ENCODE data around the gene LRRC61.

The LRRC61 gene

DNA sequence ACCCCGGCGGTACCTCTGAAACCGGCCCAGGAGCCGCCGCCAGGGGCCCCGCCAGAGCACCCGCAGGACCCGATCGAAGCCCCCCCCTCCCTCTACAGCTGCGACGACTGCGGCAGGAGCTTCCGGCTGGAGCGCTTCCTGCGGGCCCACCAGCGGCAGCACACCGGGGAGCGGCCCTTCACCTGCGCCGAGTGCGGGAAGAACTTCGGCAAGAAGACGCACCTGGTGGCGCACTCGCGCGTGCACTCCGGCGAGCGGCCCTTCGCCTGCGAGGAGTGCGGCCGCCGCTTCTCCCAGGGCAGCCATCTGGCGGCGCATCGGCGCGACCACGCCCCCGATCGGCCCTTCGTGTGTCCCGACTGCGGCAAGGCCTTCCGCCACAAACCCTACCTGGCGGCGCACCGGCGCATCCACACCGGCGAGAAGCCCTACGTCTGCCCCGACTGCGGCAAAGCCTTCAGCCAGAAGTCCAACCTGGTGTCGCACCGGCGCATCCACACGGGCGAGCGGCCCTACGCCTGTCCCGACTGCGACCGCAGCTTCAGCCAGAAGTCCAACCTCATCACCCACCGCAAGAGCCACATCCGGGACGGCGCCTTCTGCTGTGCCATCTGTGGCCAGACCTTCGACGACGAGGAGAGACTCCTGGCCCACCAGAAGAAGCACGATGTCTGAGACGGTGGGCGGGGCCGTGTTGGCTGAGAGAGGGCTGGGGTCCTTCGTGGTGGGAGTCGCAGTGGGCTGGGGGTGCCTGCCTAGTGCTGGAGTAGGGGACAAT, 49.3 kb downstream of the LRRC61 start:
- DNase-seq = no peak

DNA sequence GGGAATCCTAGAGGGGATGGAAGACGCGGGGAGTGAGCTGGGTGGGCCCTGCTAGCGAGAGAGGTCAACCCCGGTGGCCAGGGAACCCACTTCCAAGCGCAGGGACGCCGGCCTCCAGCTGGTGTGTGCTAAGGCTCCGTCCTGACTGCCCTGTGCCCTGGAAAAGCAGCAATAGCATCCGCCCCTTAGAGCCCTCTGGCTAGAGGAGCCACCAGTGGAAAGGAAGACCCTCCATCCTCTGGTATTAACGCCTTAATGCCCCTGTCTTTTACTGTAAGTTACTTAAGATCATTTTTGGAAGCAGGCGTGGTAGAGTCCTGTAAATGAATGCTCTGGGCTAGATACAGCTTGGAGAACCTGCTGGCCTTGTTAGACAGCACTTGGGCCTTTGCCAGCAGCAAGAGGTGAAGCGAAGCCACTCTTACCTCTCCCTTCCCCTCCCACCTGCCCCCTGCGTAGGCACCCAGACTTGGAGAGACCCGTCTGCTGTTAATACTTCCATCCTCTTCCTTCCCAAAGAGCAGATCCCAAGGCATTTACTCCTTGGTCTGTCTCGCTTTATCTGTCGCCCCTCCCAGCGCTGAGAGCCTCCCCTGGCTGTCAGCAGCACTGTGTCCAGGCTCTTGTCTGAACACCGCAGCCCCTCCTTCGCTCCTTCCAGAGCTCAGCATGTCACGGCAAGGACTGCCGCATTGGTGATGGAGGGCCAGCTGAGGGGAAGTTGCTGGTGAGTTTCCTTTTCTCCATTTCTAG, 50.1 kb downstream of the LRRC61 start:
- DNase-seq = no peak

DNA sequence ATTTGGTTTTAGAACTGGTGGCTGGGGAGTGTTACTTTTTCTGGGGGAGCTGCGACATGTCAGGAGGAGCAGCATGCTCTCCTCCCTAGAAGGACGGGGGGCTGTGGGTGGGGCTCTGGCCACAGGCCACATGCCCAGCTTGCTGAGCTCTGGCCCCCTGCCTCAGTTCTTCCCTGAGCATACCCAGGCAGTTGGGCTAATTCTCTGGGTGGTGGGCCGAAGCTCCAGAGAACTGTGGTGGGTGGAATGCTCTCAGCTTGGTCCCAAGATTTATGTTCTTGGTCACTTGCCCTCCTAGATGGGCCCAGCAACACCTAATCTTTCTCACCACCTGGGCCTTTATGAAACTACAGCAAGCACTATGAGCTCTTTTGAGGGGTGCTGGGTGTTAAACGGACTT, 50.9 kb downstream of the LRRC61 start:
- DNase-seq = no peak

DNA sequence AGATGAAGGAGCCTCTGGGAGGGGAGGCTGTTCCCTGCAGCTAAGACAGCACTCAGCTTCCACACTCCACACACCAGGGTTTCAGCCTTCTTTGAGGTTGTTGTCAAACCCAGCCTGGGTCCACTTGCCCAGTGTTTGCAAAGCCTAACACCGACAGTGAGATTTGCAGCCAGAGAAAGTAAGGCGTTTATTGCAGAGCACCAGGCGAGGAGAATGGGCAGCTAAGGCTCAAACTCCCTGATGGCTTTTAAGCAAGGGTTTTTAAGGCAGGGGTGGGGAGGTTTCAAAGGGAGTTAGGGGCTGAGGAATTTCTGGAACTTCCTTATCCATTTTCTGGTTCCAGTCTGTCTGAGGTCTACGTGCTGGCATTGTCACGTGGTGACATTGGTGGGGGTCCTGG, 51.3 kb downstream of the LRRC61 start:
- DNase-seq = no peak

DNA sequence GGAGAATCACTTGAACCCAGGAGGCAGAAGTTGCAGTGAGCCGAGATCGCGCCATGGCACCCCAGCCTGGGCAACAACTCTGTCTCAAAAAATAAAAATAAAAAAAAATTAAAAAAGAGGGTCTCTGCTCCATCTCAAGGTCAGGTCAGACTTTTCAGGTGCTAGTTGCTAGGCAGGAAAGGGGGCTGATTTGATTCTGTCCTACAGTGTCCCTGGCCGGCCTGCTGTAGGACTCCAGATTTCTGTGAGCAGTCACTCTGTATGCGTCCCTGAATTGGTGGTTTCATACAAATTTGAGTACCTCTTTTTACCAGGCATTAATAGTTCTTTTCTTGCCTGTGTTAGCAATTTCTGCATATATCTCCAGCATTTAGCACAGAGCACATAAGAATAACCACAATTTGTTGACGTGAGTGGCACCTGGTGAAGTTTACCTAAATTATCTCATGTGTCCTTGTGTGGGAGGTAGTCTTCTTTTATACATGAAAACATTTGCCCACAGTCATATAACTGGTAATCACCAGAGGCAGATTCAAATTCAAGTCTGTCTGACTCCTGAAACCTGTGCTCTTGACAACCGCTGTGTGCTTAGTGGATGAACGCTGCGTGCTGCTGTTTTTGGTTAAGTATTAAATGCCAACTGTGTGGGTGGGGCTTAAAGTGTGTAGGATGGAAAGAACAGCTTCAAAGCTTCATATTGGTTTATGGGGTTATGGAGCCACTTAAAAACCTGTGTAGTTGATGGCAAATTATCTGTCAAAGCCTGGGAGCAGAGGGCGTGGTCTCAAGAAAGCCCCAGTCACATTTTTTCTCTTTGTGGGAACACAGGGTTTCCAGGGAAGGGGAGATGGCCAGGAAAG, 52.7 kb downstream of the LRRC61 start:
- DNase-seq = no peak

DNA sequence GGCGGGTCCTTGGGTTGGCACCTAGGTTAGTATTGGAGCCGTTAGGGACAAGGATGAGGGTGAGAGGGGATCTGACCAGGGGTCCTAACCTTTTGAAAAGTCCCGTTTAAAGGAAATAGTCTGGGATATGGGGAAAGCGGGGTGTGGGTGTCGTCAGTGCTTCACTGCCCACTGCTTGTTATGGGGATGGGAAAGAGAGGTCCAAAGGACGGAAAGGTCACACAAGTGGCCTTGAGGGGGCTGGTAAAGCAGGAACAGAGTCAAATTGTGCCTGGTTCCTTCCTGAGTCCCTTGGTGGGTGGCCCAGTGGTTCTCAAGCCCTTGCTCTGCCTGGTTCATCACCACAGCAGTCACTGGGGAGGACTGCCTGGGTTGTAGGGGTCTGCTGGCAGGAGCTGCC, 53.4 kb downstream of the LRRC61 start:
- DNase-seq = no peak

DNA sequence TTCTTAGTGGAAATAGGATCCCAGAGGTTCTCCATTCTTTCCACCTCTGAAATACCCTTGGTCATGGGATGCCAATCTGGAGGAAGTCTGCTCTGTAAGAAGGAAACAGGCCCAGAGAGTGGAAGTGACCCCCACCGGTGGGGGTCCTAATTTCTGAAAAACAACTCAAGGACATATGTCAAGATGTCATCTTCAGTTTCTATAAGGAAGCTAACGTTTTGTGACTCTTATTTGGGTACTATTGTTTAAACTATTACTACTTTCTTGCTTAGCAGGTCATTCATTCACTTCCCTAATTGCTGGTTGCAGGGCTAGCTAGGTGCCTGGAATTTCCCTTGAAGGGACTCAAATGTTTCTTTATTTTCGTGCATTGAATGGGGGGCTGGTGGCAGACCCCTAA, 54.0 kb downstream of the LRRC61 start:
- no peak for DNase-seq

DNA sequence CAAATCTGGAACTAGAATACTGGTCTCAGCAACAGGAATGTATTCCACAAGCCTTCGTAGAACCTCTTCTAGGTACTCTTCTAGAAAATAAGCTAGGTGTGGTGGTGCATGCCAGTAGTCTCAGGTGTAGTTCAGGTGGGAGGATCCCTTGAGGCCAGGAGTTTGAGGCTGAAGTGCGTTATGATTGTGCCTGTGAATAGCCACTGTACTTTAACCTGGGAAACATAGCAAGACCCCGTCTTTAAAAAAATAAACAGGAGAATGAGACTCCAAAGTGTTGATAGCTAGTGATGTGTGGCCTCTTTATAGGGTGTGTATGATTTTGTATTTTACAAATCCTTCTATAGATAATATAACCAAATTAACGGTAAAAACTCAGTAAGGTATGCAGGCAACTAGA, 54.5 kb downstream of the LRRC61 start:
- DNase-seq = no peak

DNA sequence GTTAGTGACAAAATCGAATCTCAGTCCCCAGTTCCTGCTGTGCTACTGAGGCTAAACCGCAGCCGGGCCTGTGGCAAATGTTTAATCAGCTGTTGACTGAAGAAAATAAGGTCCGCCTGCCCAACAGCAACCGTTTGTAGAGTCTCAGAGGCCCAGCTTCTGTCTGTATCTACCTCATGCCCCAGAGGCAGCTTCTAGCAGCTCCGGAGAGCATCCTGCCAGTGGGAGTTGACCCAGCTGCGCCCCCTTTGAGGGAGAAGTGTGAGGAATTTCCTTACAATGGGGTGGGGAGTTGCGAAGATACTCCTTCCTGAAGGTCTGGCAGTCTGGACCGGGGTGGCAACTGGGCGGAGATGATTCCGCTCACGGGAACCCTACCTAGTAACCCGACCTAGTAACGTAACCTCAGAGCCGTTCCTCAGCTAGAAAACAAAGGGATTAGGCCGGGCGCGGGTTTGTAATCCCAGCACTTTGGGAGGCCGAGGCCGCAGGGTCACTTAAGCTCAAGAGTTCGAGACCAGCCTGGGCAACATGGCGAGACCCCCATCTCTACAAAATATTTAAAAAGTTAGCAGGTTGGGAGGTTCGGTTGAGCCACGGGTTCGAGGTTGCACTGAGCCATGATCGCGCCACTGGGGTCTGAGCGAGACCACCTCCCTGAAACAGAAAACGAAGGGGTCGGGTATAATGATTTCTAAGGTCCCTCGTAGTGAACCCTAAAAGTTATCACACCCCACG, 55.1 kb downstream of the LRRC61 start:
- DNase-seq = peak; percentile 84

DNA sequence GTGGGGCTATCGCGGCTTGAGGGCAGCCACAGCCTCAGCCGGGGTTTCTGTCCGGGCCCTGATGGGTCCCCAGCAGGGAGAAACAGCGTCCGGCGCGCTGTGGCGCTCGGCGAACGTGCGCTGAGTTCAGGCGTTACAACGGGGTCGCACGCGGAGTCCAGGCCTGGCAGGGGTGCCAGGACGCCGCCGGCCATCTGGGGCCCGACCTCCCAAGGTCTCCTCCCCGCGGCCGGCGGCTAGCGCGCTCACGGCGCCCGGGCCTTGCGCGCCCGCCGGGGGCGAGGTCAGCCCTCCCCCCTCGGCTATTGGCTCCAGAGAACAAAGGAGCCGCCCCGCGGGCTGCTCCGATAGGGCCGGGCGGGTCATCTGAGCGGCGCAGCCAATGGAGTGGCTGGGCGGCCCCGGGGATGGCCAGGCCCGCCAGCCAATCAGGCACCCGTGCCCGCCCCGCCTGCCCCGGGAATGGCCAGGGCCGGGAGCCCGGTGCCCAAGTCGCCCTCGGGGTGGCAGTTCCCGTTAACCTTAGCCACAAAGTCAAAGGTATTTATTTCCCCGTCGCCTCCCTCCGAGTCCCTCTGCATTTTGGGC, 55.8 kb downstream of the LRRC61 start, which contains the start of gene ZNF775:
TSS of gene ZNF775 (plus strand) at position 478 of the 588 bp plus-strand sequence. CDS start 9,141 bp downstream, outside the sequence.
- peak; percentile 93 for DNase-seq

DNA sequence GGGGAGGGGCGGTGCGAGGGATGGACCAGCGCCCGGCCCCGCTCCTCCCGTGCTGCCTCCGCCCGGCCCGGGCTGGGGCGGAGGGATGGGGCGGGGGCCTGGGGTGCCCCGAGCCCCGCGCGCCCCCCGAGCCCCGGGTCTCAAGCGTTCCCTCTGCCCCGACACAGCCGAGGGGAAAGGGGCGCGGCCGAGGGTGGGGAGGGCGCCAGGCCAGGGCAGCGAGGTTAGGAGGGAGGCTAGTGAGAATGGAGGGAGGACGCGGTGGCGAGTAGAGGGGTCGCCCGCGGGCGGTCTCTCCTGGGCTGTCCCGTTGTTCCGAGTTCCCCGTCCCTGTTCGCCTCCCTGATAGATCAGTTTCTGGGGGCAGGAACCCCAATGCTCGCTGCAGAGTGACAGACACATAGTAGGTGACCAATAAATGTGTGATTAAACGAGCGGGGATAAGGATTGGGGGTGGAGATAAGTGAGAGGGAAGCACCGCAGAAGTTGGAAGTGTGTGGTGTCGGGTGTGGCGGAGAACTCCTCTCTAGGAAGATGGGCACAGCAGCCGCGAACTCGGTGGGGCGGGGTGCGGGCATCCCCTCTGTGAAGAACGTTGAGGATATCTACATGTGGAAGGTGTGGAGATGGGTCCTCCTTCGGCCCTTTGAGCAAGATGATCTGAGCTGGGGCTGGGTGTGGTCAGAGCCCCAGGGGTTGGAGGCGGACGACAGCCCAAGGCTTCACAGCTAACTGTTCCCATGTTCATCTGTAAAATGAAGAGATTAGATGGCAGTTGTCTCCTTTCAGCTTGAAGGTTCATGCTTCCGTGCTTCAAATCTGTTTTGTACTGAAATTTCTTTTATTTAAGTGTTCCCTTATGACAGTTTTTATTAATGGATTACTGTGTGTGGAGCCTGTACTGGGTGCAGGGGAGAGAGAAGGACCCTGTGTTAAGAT, 56.6 kb downstream of the LRRC61 start:
- DNase-seq = no peak

DNA sequence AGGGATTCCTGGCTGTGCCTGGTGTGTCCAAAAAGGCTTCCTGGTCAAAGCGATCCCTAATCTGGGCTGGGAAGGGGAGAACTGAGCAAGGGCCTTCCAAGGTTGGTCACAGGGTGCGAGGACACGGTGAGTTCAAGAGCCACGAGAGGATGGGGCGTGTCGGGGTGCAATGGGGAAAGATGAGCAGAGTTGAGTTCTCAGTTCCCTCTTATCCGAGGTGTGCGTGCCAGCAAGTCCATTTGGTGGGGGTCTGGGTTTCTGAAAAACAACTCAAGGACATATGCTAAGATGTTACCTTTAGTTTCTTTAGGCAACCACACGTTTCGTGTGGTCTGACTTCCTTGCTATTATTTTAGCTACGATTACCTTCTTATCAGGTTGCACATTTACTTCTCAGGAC, 57.3 kb downstream of the LRRC61 start:
- no peak for DNase-seq

DNA sequence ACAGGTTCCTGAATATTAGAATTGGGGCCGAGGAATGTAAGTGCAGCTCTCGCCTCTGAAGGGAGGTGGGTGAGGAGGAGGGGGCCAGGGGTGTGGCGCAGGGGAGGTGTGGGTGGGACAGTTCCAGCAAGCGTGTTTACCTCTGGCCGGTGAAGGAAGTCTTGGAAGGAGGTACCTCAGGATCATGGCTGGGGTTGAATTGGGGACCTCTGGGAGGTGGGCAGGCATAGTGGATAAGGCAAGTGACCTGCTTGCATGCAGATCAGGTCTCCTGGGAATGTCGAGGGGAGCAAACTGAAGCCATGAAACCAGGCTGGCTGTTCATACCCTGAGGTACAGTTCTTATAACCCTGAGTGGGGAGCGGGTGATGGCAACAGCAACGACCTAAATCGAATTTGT, 57.9 kb downstream of the LRRC61 start:
- no peak for DNase-seq

DNA sequence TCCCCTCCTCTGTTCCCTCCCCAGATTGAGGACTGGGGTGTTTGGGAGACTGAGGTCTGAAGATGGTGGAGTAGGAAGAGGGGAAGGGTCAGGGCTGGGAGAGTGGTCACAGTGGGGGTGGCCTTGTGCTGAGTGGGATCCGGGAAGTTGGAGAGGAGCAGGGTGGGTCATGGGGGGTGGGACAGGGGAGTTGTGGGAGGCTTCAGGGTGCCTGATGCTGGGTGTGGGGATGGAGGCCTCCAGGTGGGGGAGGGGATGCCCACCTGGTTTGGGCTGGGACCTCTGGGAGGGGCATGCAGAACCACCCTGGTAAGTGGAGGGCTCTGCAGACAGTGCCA, 58.6 kb downstream of the LRRC61 start:
- no peak for DNase-seq

DNA sequence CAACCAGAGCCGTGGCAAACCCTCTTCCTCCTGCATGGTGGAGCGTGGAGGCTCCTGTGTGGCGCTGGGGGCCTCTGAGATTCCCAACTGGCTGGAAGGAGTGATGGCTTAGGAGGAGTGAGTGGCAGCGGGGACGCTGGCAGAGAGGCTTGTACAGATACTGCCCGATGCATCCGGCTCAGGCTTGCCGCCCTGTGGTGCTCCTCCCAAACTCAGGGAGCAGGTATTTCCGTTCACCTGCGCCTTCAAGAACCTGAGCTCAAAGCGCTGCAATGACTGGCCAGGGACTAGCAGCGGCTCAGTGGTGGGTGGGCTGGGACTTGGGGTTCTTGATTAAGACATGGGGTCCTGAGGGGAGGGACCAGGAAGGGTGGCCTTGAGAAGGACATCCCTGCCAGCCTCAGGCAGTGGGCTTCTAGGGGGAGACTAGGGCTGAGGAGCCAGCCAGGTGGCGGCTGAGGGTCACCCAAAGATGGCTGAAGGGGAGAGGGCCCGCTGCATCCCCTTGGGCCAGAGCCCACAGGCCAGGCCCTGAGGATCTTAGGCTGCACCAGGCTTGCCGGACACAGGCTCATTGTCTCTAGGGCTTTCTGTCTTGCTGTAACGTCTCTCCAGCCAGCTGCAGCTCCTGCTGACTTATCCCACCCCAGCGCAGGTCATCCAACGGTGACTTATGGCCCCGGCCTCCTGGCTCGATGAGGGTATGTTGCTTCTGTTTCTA, 59.1 kb downstream of the LRRC61 start:
- DNase-seq = no peak

DNA sequence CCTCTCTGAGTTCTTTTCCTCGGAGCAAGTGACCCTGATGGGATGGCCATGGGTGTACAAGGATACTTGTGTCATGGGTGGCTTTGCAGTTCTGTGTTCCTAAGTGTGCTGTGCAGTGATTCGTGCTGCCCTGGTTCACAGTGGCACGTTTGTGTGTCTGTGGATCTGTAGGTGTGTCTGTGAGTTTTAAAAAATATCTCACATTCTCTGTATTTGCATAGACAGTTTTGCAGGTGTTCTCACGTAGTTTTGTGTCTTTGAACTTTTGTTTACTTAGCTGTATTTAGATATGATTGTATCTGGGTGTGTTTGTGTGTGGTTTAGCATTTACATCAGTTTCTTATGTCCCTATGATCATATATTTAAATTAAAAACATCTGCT, 59.7 kb downstream of the LRRC61 start:
- DNase-seq = no peak

DNA sequence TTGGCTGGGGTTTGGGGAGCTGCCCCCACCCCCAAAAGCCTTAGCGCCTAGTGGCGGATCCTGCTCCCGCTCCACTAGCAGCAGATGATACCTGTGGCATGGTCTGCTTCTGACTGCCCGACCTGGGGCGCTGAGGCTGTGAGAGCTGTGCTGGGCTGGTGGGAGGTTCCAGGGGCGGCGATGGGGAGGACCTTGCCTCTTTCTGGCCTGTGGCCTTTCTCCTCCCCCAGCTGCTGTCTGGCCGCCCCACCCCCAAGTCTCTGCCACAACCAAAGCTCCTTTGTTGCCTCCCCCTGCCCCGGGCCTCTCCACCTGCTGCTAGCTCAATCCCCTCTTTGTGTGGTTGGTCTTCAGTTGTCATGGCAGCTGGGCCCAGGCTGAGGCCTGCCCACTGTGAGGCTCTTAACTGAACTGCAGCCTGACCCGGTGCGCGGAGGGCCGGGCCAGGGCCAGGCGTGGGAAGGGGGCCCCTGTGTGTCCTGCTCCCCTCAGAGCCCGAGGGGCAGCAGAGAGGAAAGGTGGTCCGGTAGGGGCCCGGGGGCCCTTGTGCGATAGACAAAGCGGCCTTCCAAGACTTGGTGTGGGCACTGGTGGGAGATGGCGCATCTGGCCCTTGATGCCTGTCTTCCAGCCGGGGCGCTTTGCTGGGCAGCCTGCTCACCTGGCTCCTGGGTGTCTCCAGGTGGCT, 60.7 kb downstream of the LRRC61 start:
- DNase-seq = no peak

DNA sequence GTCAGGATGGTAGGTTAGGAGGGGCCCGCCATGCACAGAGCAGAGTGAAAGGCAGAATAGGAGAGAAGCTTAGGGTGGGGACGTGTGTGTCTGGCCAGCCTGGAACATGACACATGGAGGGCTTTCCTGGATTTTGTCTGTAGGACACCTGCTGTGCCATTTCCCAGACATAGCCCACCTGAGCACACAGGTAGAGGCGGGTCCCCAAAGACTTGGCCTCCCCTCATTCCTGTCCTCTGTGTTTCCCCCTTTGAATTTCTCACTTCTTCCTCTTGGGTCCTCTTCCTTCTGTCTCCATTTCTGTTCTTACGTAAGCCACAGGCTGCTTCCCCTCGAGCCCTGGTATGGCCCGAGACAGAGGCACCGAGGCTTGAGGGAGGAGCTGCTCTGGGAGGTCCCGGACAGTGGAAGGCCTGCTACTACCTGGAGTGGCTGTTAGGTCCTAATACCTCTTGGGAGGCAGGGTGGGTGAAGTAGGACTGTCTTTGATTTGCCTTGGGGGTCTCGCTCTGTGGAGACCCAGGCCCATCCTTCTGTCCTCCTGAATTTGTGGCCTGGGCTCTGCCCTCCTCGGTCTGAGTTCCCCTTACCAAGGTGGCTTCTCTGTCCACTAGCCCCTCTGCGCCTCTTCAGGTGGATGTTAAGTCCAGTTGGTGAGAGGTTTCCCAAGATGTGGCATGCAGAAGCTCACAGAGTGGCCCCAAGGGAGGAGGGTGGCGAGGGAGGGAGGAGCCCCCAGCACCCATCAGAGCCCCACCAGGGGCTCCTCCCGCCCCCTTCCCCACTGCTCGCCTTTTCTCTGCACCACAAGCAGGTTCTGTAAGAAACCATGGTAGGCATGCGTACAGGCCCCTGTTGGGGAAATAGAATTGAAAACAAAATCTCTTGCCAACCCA, 61.5 kb downstream of the LRRC61 start:
- DNase-seq = no peak

DNA sequence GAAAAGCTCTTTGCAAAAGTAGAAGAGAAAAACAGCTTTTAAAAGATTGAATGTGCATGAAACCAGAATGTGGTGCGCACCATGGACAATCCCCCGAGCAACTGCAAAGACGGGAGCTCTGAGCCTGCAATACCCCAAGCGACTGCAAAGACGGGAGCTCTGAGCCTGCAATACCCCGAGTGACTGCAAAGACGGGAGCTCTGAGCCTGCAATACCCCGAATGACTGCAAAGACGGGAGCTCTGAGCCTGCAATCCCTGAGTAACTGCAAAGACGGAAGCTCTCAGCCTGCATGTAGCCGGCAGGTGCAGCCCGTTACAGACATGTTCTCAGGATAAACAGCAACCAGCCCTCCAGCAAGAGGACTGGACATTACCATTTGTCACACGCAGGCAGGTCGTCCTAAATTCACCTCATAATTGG, 62.2 kb downstream of the LRRC61 start:
- DNase-seq = no peak

All from NCI-H2029 (cell line).